WTC11 (cell line): ENCODE data around the gene EIF2AK3. TPM values are rescaled to one million over a fixed set of nuclear protein-coding genes. Genes with fewer than 3 reads are reported as not detected.
A peak's percentile ranks its signal among the peaks of the same experiment; 100 is the strongest.

ENCODE experiments used
- AFF4 ChIP-seq: sonication (generic); formaldehyde crosslinking; IDR thresholded peaks from 2 replicates; pipeline ENCODE4 v1.8.1; 2023; ENCODE audit warnings: mild to moderate bottlenecking, missing genetic modification reagents, borderline replicate concordance
- CBFB ChIP-seq: sonication (generic); formaldehyde crosslinking; IDR thresholded peaks from 2 replicates; pipeline ENCODE4 v1.8.1; 2022; ENCODE audit warnings: mild to moderate bottlenecking, low read depth, missing genetic modification reagents
- CREB1 ChIP-seq: sonication (generic); formaldehyde crosslinking; IDR thresholded peaks from 2 replicates; pipeline ENCODE4 v1.8.0; 2023; ENCODE audit warnings: mild to moderate bottlenecking, missing genetic modification reagents
- E2F4 ChIP-seq: sonication (generic); formaldehyde crosslinking; IDR thresholded peaks from 2 replicates; pipeline ENCODE4 v1.8.1; 2022; ENCODE audit warnings: low read depth, mild to moderate bottlenecking, moderate library complexity, missing genetic modification reagents, borderline replicate concordance
- ELF4 ChIP-seq: sonication (generic); formaldehyde crosslinking; IDR thresholded peaks from 2 replicates; pipeline ENCODE4 v1.8.1; 2022; ENCODE audit warnings: low read depth, mild to moderate bottlenecking, moderate library complexity, missing genetic modification reagents
- EMX1 ChIP-seq: fragments of 250-450 bp; sonication (Bioruptor Pico); IDR thresholded peaks from 2 replicates; pipeline ENCODE4 v1.8.0; 2021; ENCODE audit warnings: mild to moderate bottlenecking
- GTF2I ChIP-seq: fragments of 250-450 bp; sonication (Bioruptor Pico); conservative IDR thresholded peaks from 2 replicates; pipeline ENCODE4 v1.4.0; 2021; ENCODE audit warnings: mild to moderate bottlenecking
- IRF1 ChIP-seq: sonication (generic); formaldehyde crosslinking; IDR thresholded peaks from 2 replicates; pipeline ENCODE4 v1.8.0; 2023; ENCODE audit warnings: missing genetic modification reagents
- KAT7 ChIP-seq: sonication (generic); formaldehyde crosslinking; IDR thresholded peaks from 2 replicates; pipeline ENCODE4 v1.8.1; 2023; ENCODE audit warnings: missing genetic modification reagents, mild to moderate bottlenecking, borderline replicate concordance
- MXD4 ChIP-seq: fragments of 250-450 bp; sonication (Bioruptor Pico); IDR thresholded peaks from 2 replicates; pipeline ENCODE4 v1.8.0; 2021; ENCODE audit warnings: mild to moderate bottlenecking, moderate library complexity, borderline replicate concordance
- MYBL2 ChIP-seq: sonication (generic); formaldehyde crosslinking; IDR thresholded peaks from 2 replicates; pipeline ENCODE4 v1.8.1; 2023; ENCODE audit warnings: mild to moderate bottlenecking, moderate library complexity, missing genetic modification reagents
- NR1H2 ChIP-seq: sonication (generic); formaldehyde crosslinking; IDR thresholded peaks from 2 replicates; pipeline ENCODE4 v1.9.0; 2021; ENCODE audit warnings: mild to moderate bottlenecking, moderate library complexity, missing genetic modification reagents
- NR2C2 ChIP-seq: sonication (generic); formaldehyde crosslinking; IDR thresholded peaks from 2 replicates; pipeline ENCODE4 v1.8.0; 2022; ENCODE audit warnings: mild to moderate bottlenecking, missing genetic modification reagents
- OVOL2 ChIP-seq: fragments of 250-450 bp; sonication (Bioruptor Pico); IDR thresholded peaks from 2 replicates; pipeline ENCODE4 v1.9.0; 2021; ENCODE audit warnings: mild to moderate bottlenecking, borderline replicate concordance
- PREB ChIP-seq: sonication (generic); formaldehyde crosslinking; IDR thresholded peaks from 2 replicates; pipeline ENCODE4 v1.8.1; 2022; ENCODE audit warnings: mild to moderate bottlenecking, missing genetic modification reagents, moderate library complexity, borderline replicate concordance
- RELA ChIP-seq: sonication (generic); formaldehyde crosslinking; IDR thresholded peaks from 2 replicates; pipeline ENCODE4 v1.8.1; 2022; ENCODE audit warnings: missing genetic modification reagents, mild to moderate bottlenecking, borderline replicate concordance
- RORB ChIP-seq: fragments of 250-450 bp; sonication (Bioruptor Pico); IDR thresholded peaks from 2 replicates; pipeline ENCODE4 v1.9.0; 2021; ENCODE audit warnings: mild to moderate bottlenecking
- ZBTB21 ChIP-seq: sonication (generic); formaldehyde crosslinking; IDR thresholded peaks from 2 replicates; pipeline ENCODE4 v1.8.1; 2023; ENCODE audit warnings: mild to moderate bottlenecking, missing genetic modification reagents, borderline replicate concordance
- ZNF219 ChIP-seq: sonication (generic); formaldehyde crosslinking; IDR thresholded peaks from 2 replicates; pipeline ENCODE4 v1.8.0; 2023; ENCODE audit warnings: missing genetic modification reagents, mild to moderate bottlenecking, borderline replicate concordance
- ZNF281 ChIP-seq: sonication (generic); formaldehyde crosslinking; IDR thresholded peaks from 2 replicates; pipeline ENCODE4 v1.8.0; 2023; ENCODE audit warnings: mild to moderate bottlenecking, missing genetic modification reagents
- ZSCAN18 ChIP-seq: fragments of 250-450 bp; sonication (Bioruptor Pico); IDR thresholded peaks from 2 replicates; pipeline ENCODE4 v2.1.2; 2022; ENCODE audit warnings: mild to moderate bottlenecking, moderate library complexity
- total RNA-seq: library from RNA; stranded (reverse); gene quantifications from 3 replicates; pipeline ENCODE4 v1.2.3, GENCODE V29; 2021
- TF ChIP-seq, protein P1 (sequence below): sonication (generic); formaldehyde crosslinking; IDR thresholded peaks from 2 replicates; pipeline ENCODE4 v1.8.1; 2022; ENCODE audit warnings: mild to moderate bottlenecking, moderate library complexity, missing genetic modification reagents
- TF ChIP-seq, protein P2 (sequence below): sonication (generic); formaldehyde crosslinking; IDR thresholded peaks from 2 replicates; pipeline ENCODE4 v1.8.1; 2022; ENCODE audit warnings: missing genetic modification reagents, borderline replicate concordance

EIF2AK3 gene
- total RNA-seq, 1 experiment from 2014 or later: 20.8 TPM

DNA sequence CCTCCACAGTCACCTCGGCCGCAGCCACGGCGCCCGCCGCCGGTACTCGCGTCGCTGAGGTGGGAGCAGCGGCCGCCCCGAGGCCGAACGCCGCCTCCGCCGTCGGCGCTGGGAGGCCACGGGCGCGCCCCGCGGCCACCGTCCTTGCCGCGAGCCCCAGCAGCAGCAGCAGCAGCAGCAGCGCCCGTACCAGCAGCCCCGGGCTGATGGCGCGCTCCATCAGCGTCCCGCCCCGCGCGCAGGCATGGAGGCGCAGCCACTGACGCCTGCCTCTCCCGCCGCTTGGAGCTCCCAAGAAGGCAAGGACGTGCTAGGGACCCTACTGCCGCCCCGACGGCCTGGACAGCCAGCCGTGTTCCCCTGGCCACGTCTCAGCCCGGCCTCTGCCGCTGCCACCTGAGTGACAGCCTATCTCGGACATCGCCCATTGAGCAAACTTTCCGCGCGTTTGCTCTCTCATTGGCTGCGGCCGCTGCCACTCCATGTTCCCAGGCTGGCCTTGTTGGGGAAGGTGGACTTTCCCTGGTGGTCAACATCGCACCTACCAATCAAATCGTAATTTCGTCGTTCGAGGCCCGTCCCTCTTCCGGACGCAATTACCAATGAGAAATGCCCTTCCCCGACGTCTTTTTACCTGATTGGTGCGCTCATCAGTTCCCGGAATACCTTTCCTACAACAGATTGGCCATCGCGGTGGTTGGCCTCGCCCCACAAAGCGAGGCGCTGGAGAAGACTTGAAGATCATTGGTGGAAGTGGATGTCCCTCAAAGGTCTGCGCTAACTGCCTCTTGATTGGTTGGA, at the start of gene EIF2AK3 (continued):
- TF ChIP-seq ZNF281 (no peak), GTF2I (CRISPR knock-in tag) (no peak), RORB (CRISPR knock-in tag) (no peak), RELA (CRISPR knock-in tag) (no peak), NR2C2 (no peak), E2F4 (CRISPR knock-in tag) (no peak), MYBL2 (CRISPR knock-in tag) (peak; percentile 80), IRF1 (CRISPR knock-in tag) (no peak), CREB1 (no peak), EMX1 (CRISPR knock-in tag) (no peak), KAT7 (0 out of 2 replicates have a peak, but pooled peaks have one; percentile 85), OVOL2 (no peak), ZSCAN18 (CRISPR knock-in tag) (no peak), MXD4 (CRISPR knock-in tag) (no peak), PREB (CRISPR knock-in tag) (no peak), NR1H2 (CRISPR knock-in tag) (no peak), ZNF219 (CRISPR knock-in tag) (no peak; the same call in 1 of the 2 replicates), AFF4 (CRISPR knock-in tag) (no peak), ELF4 (CRISPR knock-in tag) (no peak), CBFB (CRISPR knock-in tag) (no peak), ZBTB21 (CRISPR knock-in tag) (no peak)
- TF ChIP-seq, protein P1, sequence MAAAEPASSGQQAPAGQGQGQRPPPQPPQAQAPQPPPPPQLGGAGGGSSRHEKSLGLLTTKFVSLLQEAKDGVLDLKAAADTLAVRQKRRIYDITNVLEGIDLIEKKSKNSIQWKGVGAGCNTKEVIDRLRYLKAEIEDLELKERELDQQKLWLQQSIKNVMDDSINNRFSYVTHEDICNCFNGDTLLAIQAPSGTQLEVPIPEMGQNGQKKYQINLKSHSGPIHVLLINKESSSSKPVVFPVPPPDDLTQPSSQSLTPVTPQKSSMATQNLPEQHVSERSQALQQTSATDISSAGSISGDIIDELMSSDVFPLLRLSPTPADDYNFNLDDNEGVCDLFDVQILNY (CRISPR knock-in tag): peak; percentile 69; the same call in 1 of the 2 replicates
- TF ChIP-seq, protein P2, sequence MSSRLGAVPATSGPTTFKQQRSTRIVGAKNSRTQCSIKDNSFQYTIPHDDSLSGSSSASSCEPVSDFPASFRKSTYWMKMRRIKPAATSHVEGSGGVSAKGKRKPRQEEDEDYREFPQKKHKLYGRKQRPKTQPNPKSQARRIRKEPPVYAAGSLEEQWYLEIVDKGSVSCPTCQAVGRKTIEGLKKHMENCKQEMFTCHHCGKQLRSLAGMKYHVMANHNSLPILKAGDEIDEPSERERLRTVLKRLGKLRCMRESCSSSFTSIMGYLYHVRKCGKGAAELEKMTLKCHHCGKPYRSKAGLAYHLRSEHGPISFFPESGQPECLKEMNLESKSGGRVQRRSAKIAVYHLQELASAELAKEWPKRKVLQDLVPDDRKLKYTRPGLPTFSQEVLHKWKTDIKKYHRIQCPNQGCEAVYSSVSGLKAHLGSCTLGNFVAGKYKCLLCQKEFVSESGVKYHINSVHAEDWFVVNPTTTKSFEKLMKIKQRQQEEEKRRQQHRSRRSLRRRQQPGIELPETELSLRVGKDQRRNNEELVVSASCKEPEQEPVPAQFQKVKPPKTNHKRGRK: no peak
